ENCODE measurements around the gene SPATA18. TPM values are rescaled to one million over a fixed set of nuclear protein-coding genes. Genes with fewer than 3 reads are reported as not detected.

The SPATA18 gene
- total and polyA plus RNA-seq, 4 donors = 0.03 to 1.1 (median 0.40) TPM

DNA sequence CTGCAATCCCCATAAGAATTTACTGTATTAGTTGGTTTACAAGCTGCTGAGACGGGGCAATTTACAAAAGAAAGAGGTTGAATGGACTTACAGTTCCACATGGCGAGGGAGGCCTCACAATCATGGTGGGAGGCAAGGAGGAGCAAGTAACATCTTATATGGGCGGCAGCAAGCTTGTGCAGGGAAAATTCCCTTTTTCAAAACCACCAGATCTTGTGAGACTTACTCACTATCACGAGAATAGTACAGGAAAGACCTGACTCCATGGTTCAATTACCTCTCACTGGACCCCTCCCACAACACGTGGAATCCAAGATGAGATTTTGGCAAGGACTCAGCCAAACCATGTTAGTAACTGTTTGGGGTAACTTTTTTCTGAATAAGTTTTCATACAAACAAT is 1.8 kb upstream of the SPATA18 start:
- no peak for TF ChIP-seq HNF4A (conservative IDR thresholded peaks at IDR 0.05)
- TF ChIP-seq TAF1 (conservative IDR thresholded peaks at IDR 0.05) = no peak
- no peak for TF ChIP-seq YY1 (IDR thresholded peaks at IDR 0.05)
- no peak for TF ChIP-seq EGR1 (IDR thresholded peaks at IDR 0.05; ENCODE audit: low read depth in 2 of 2)
- TF ChIP-seq CTCF (IDR thresholded peaks at IDR 0.05; ENCODE audit: low read depth, low read length, missing input control) = no peak
- H3K9me3 ChIP-seq (ENCODE audit: control insufficient read depth in 4 of 4, low read length in 3 of 4) = no peaks in the 10 kb centered on the region
- no peaks in the 10 kb centered on the region for H3K36me3 ChIP-seq (ENCODE audit: control insufficient read depth in 4 of 4, insufficient read depth in 3 of 4, low read depth in 1 of 4, low read length in 3 of 4)
- no peaks in the 10 kb centered on the region for H3K27me3 ChIP-seq (ENCODE audit: control insufficient read depth in 4 of 4, insufficient read depth in 4 of 4, low read length in 3 of 4)
- H3K27ac ChIP-seq (ENCODE audit: low read depth in 1 of 2, low read length in 2 of 2) = no peak overlapping the region
- no peak for DNase-seq (ENCODE audit: low spot score)
- WGBS = 94% methylated on average over 5 of the region's 5 CpGs
- no peak overlapping the region for H3K9ac ChIP-seq (ENCODE audit: low read depth in 1 of 2, low read length in 2 of 2)
- no peak overlapping the region for H3K4me3 ChIP-seq (ENCODE audit: low read depth in 1 of 3, low read length in 3 of 3)
- peaks cover 3 to 23% (median 17%) of the 10 kb centered on the region in 4 donors for H3K4me1 ChIP-seq (ENCODE audit: control insufficient read depth in 4 of 4, insufficient read depth in 4 of 4, low read length in 3 of 4)

DNA sequence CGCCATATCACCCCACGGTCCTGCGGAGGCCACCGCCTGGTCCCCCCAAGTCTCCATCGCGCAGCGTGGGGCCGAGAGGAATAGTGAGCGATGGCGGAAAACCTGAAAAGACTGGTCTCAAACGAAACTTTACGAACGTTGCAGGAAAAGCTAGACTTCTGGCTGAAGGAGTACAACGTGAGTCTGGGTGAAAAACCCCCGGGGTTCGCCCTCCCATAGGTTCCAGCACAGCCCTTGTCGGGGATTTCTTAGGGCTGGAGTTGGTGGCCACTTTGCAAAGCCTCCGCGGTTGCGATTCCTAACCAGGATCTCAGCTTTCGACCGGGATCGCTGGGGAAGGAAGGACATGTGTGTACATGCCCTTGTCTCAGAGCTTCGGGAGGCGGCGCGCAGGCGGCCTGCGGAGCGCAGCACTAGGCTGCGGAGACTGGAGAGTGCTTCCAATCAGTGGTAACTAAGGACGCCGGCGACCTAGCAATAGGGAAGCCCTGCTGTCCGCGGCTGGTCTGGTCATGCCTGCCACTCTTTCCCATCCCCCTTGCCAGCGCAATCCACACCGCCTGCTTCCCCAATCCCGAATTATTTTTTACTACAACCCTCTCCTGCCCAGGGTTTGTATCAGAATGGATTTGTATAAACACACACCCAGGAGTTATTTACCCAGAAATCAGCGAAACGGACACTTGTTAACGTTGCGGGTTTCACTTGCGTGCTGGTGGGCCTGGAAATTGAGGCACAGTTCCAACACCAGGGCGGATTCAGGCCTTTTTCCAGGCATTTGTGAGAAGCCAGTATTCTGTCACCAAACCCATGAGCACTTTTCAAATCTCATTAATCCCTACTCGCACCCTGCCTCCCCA is 741 bp downstream of the SPATA18 start:
- H3K9ac ChIP-seq (ENCODE audit: low read depth in 1 of 2, low read length in 2 of 2) = no peak overlapping the region
- no peaks in the 10 kb centered on the region for H3K9me3 ChIP-seq (ENCODE audit: control insufficient read depth in 4 of 4, low read length in 3 of 4)
- H3K27ac ChIP-seq (ENCODE audit: low read depth in 1 of 2, low read length in 2 of 2) = peak overlapping the region; percentile 62 to 72
- peaks cover 3 to 19% (median 10%) of the 10 kb centered on the region in 4 donors for H3K4me1 ChIP-seq (ENCODE audit: control insufficient read depth in 4 of 4, insufficient read depth in 4 of 4, low read length in 3 of 4)
- DNase-seq (ENCODE audit: low spot score) = no peak
- H3K27me3 ChIP-seq (ENCODE audit: control insufficient read depth in 4 of 4, insufficient read depth in 4 of 4, low read length in 3 of 4) = no peaks in the 10 kb centered on the region
- peak overlapping the region; percentile 50 to 62 (median 60) for H3K4me3 ChIP-seq (ENCODE audit: low read depth in 1 of 3, low read length in 3 of 3)
- 9% methylated on average over 46 of the region's 46 CpGs for WGBS
- TF ChIP-seq CTCF (IDR thresholded peaks at IDR 0.05; ENCODE audit: low read depth, low read length, missing input control) = no peak
- TF ChIP-seq, protein P1, sequence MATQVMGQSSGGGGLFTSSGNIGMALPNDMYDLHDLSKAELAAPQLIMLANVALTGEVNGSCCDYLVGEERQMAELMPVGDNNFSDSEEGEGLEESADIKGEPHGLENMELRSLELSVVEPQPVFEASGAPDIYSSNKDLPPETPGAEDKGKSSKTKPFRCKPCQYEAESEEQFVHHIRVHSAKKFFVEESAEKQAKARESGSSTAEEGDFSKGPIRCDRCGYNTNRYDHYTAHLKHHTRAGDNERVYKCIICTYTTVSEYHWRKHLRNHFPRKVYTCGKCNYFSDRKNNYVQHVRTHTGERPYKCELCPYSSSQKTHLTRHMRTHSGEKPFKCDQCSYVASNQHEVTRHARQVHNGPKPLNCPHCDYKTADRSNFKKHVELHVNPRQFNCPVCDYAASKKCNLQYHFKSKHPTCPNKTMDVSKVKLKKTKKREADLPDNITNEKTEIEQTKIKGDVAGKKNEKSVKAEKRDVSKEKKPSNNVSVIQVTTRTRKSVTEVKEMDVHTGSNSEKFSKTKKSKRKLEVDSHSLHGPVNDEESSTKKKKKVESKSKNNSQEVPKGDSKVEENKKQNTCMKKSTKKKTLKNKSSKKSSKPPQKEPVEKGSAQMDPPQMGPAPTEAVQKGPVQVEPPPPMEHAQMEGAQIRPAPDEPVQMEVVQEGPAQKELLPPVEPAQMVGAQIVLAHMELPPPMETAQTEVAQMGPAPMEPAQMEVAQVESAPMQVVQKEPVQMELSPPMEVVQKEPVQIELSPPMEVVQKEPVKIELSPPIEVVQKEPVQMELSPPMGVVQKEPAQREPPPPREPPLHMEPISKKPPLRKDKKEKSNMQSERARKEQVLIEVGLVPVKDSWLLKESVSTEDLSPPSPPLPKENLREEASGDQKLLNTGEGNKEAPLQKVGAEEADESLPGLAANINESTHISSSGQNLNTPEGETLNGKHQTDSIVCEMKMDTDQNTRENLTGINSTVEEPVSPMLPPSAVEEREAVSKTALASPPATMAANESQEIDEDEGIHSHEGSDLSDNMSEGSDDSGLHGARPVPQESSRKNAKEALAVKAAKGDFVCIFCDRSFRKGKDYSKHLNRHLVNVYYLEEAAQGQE (IDR thresholded peaks at IDR 0.05) = no peak
- TF ChIP-seq RAD21 (IDR thresholded peaks at IDR 0.05) = no peak
- TF ChIP-seq YY1 (IDR thresholded peaks at IDR 0.05) = peak; percentile 35
- TF ChIP-seq EGR1 (IDR thresholded peaks at IDR 0.05; ENCODE audit: low read depth in 2 of 2) = no peak
- TF ChIP-seq TAF1 (conservative IDR thresholded peaks at IDR 0.05) = no peak
- H3K36me3 ChIP-seq (ENCODE audit: control insufficient read depth in 4 of 4, insufficient read depth in 3 of 4, low read depth in 1 of 4, low read length in 3 of 4) = no peaks in the 10 kb centered on the region
